SK-N-SH (cell line): ENCODE results near the gene STIP1. TPM values are rescaled to one million over a fixed set of nuclear protein-coding genes. Genes with fewer than 3 reads are reported as not detected.
A peak's percentile ranks its signal among the peaks of the same experiment; 100 is the strongest.

Source experiments
- CTCF ChIA-PET: fragments of 300-600, 350-600 bp; formaldehyde crosslinking; extraction: SDS; loops from one replicate; lab custom pipeline; 2021; lab: Yijun Ruan, JAX
- POLR2A ChIA-PET: fragments of 350-600 bp; sonication (Branson Sonifier 250); formaldehyde crosslinking; extraction: SDS; loops from one replicate; lab custom pipeline; 2020; ENCODE audit warnings: antibody characterized with exemption, inconsistent platforms; lab: Yijun Ruan, JAX
- DNase-seq: peaks from one replicate; pipeline ENCODE4 v3.0.0; 2012
- H2AFZ ChIP-seq: fragments of 200-600 bp; sonication (generic); 2 replicates; pipeline ENCODE4 v1.8.1; 2016; ENCODE audit warnings: antibody characterized with exemption, mild to moderate bottlenecking, low read depth
- H3F3A ChIP-seq: fragments of 200-600 bp; sonication (generic); replicated peaks from 2 replicates; pipeline ENCODE3; 2016; ENCODE audit warnings: antibody characterized with exemption, mild to moderate bottlenecking; ENCODE audit not compliant: insufficient read depth
- H3K27ac ChIP-seq, 2 experiments: fragments of 200-500 bp in 1 of 2; fragments of 200-600 bp in 1 of 2; sonication (Bioruptor generic) in 1 of 2; sonication (generic), shearing (Covaris generic) in 1 of 2; 2 replicates each; pipeline versions ENCODE4 v1.5.1 to v1.6.1; 2014 to 2016; ENCODE audit warnings: low read depth in 2 of 2, inconsistent platforms in 1 of 2, low read length in 1 of 2, mild to moderate bottlenecking in 1 of 2, mixed read lengths in 1 of 2
- H3K27me3 ChIP-seq: fragments of 200-600 bp; sonication (generic), shearing (Covaris generic); 2 replicates; pipeline ENCODE4 v1.6.1; 2016; ENCODE audit warnings: mixed run types; ENCODE audit not compliant: insufficient read depth
- H3K36me3 ChIP-seq, 2 experiments: fragments of 200-500 bp in 1 of 2; fragments of 200-600 bp in 1 of 2; sonication (Bioruptor generic) in 1 of 2; sonication (generic) in 1 of 2; replicated peaks in 1 of 2; 2 replicates each; pipeline versions ENCODE3 to v1.5.1; 2014 to 2016; ENCODE audit warnings: low read length in 1 of 2, mild to moderate bottlenecking in 1 of 2; ENCODE audit not compliant: insufficient read depth in 2 of 2, control insufficient read depth in 1 of 2
- H3K4me1 ChIP-seq, 2 experiments: fragments of 200-500 bp in 1 of 2; fragments of 200-600 bp in 1 of 2; sonication (Bioruptor generic) in 1 of 2; sonication (generic), shearing (Covaris generic) in 1 of 2; 2 replicates each; pipeline versions ENCODE4 v1.5.1 to v1.6.1; 2014 to 2016; ENCODE audit warnings: low read depth in 1 of 2, low read length in 1 of 2, mixed run types in 1 of 2; ENCODE audit not compliant: insufficient read depth in 2 of 2, control insufficient read depth in 1 of 2
- H3K4me2 ChIP-seq: fragments of 200-600 bp; sonication (generic), shearing (Covaris generic); 2 replicates; pipeline ENCODE4 v1.6.1; 2017; ENCODE audit warnings: mixed run types
- H3K4me3 ChIP-seq, 2 experiments: fragments of 200-500 bp in 1 of 2; fragments of 200-600 bp in 1 of 2; sonication (Bioruptor generic) in 1 of 2; sonication (generic), shearing (Covaris generic) in 1 of 2; 2 replicates each; pipeline versions ENCODE4 v1.5.1 to v1.8.1; 2014 to 2016; ENCODE audit warnings: low read depth in 2 of 2, inconsistent platforms in 1 of 2, low read length in 1 of 2, mild to moderate bottlenecking in 1 of 2, mixed read lengths in 1 of 2, moderate library complexity in 1 of 2
- H3K79me2 ChIP-seq: fragments of 200-600 bp; sonication (generic); 2 replicates; pipeline ENCODE4 v1.8.1; 2017; ENCODE audit warnings: mild to moderate bottlenecking; ENCODE audit not compliant: insufficient read depth
- H3K9ac ChIP-seq: fragments of 200-600 bp; sonication (generic); 2 replicates; pipeline ENCODE4 v1.6.1; 2017; ENCODE audit warnings: mixed run types
- H3K9me2 ChIP-seq: fragments of 200-600 bp; sonication (generic); 2 replicates; pipeline ENCODE4 v1.6.1; 2017; ENCODE audit warnings: mixed run types
- H3K9me3 ChIP-seq: fragments of 200-600 bp; sonication (generic); 2 replicates; pipeline ENCODE4 v1.6.1; 2017; ENCODE audit warnings: mixed run types, mild to moderate bottlenecking, moderate library complexity
- H4K20me1 ChIP-seq: fragments of 200-600 bp; sonication (generic); 2 replicates; pipeline ENCODE4 v1.6.1; 2017; ENCODE audit warnings: mild to moderate bottlenecking, mixed run types; ENCODE audit not compliant: insufficient read depth
- FOSL2 ChIP-seq: IDR thresholded peaks from 2 replicates; pipeline ENCODE4 v1.4.0; 2012; ENCODE audit warnings: low read depth, mild to moderate bottlenecking, moderate library complexity, borderline replicate concordance
- FOXM1 ChIP-seq: IDR thresholded peaks from 2 replicates; pipeline ENCODE4 v1.4.0; 2012; ENCODE audit warnings: low read depth, mild to moderate bottlenecking
- MEF2A ChIP-seq: IDR thresholded peaks from 2 replicates; pipeline ENCODE4 v1.4.0; 2012; ENCODE audit warnings: low read depth, borderline replicate concordance
- NFIC ChIP-seq: IDR thresholded peaks from 2 replicates; pipeline ENCODE4 v1.4.0; 2012; ENCODE audit warnings: borderline replicate concordance
- POLR2AphosphoS5 ChIP-seq: IDR thresholded peaks from 2 replicates; pipeline ENCODE4 v1.6.1; 2012; ENCODE audit warnings: low read depth, low read length
- RAD21 ChIP-seq: IDR thresholded peaks from 2 replicates; pipeline ENCODE4 v1.6.1; 2012; ENCODE audit warnings: mild to moderate bottlenecking, low read length
- RFX5 ChIP-seq: IDR thresholded peaks from 2 replicates; pipeline ENCODE4 v1.6.1; 2012; ENCODE audit warnings: mild to moderate bottlenecking, improper control_type of control experiment, low read length
- SIN3A ChIP-seq: IDR thresholded peaks from 2 replicates; pipeline ENCODE4 v1.6.1; 2012; ENCODE audit warnings: low read depth, mild to moderate bottlenecking, low read length, moderate library complexity, borderline replicate concordance
- TAF1 ChIP-seq: IDR thresholded peaks from 2 replicates; pipeline ENCODE4 v1.6.1; 2012; ENCODE audit warnings: low read depth, mild to moderate bottlenecking, low read length, moderate library complexity, borderline replicate concordance
- TCF12 ChIP-seq: IDR thresholded peaks from 2 replicates; pipeline ENCODE4 v1.4.0; 2012
- TEAD4 ChIP-seq: IDR thresholded peaks from 2 replicates; pipeline ENCODE4 v1.4.0; 2012; ENCODE audit warnings: mild to moderate bottlenecking, borderline replicate concordance; ENCODE audit not compliant: insufficient read depth
- WGBS: methylation state at CpG from one replicate; pipeline ENCODE4 v1.1.6; 2017; ENCODE audit warnings: low lambda C conversion rate; 5-methylcytosine and 5-hydroxymethylcytosine counted together
- polyA plus RNA-seq, 3 experiments: library from polyadenylated mRNA; depleted of rRNA; stranded (reverse); fragments of >200 nt; gene quantifications; 2 replicates each; pipeline ENCODE4 v1.2.3, GENCODE V29; 2012
- TF ChIP-seq, protein P1 (sequence below): fragments of 200-600 bp; sonication (generic); IDR thresholded peaks from 2 replicates; pipeline ENCODE4 v1.6.1; 2017; ENCODE audit warnings: antibody characterized with exemption, mild to moderate bottlenecking, moderate library complexity
- TF ChIP-seq, protein P2 (sequence below): IDR thresholded peaks from 2 replicates; pipeline ENCODE4 v1.4.0; 2012; ENCODE audit warnings: low read depth
- TF ChIP-seq, protein P3 (sequence below): fragments of 150-350 bp; IDR thresholded peaks from 2 replicates; pipeline ENCODE4 v1.6.1; 2016; ENCODE audit warnings: mild to moderate bottlenecking, low read depth, low read length

Gene STIP1
- polyA plus RNA-seq, 1 of the 3 experiments (the other 2 are of a cell fraction) = 163 TPM

DNA sequence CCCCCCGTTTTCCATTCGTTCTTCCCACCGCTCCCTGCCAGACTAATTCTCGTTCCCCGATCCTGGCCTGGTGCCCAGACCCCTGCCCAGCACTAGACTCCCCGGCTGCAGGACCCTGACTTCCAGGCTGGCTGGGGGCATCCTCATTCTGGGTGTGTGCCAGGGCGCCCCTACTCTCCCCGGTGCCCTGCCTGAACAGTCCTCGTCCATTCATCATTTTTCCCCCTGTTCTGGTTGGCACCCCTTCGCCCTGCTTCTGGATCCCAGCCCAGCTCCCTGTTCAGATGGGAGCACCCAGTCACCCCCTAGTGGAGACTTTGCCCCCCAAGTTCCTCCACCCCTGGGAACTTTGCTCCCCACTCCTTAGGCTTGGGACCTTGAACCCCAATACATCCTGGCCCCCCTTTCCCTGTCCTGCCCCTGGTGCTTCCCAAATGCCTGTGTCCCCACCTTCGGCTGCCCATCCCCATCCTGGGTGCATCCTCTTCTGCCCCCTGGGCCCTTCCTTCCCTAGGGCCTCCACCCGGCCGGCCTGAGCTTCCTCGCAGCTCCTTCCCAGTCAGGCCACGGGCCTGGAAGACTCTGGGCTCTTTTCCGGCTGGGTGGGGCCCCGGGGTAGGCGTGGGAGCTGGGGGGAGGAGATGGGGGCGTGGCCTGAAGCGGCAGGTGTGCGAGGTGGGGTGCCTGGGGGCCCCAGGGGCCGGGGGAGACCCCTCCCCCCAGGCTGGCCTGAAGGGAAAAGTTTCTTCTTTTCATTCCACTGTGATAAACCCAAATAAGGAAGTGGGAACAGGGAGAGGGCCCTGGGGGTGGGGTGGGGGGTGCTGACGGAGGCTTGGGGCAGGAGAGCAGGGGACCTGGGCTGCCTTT lies 66.3 kb downstream of the STIP1 start:
- Histone ChIP-seq H4K20me1 (peaks cover 14% of the 10 kb centered on the region), H3K4me3 (peak overlapping the region; percentile 88 to 90), H3K9me3 (no peaks in the 10 kb centered on the region), H3K27ac (peak overlapping the region; percentile 32 to 70), H3K36me3 (peaks cover 10 to 24% of the 10 kb centered on the region in 2 experiments), H3K9ac (peak overlapping the region; percentile 82), H2AFZ (0 out of 2 replicates have a peak overlapping the region, but pooled peaks have one; percentile 51), H3K9me2 (no peaks in the 10 kb centered on the region), H3K4me1 (peaks cover 10 to 30% of the 10 kb centered on the region in 2 experiments; a peak in 2 of 4 replicates), H3K79me2 (peaks cover 30% of the 10 kb centered on the region), H3K4me2 (peak overlapping the region; percentile 96), H3F3A (peaks cover 3% of the 10 kb centered on the region), H3K27me3 (no peaks in the 10 kb centered on the region)
- POLR2A ChIA-PET = interaction anchor here (0.5 to 12.4 kb wide), 7 partner anchors 9 to 58 kb away, joined by 3 to 112 read pairs (median 4); no protein-coding TSS in a partner anchor
- CTCF ChIA-PET = interaction anchor here (0.6 to 4.6 kb wide), 23 partner anchors 10 to 1460 kb away, joined by 3 to 119 read pairs (median 5); partner anchors contain the start of genes BAD, ESRRA, FKBP2 and GPR137
- WGBS = 12% methylated on average over 22 of the region's 23 CpGs
- TF ChIP-seq TAF1 (peak; percentile 41; the same call in 1 of the 2 replicates), MEF2A (no peak), POLR2AphosphoS5 (peak; percentile 56; the same call in 1 of the 2 replicates), NFIC (peak; percentile 41), RAD21 (peak; percentile 19; the same call in 1 of the 2 replicates), FOXM1 (no peak), SIN3A (no peak)
- TF ChIP-seq, protein P1, sequence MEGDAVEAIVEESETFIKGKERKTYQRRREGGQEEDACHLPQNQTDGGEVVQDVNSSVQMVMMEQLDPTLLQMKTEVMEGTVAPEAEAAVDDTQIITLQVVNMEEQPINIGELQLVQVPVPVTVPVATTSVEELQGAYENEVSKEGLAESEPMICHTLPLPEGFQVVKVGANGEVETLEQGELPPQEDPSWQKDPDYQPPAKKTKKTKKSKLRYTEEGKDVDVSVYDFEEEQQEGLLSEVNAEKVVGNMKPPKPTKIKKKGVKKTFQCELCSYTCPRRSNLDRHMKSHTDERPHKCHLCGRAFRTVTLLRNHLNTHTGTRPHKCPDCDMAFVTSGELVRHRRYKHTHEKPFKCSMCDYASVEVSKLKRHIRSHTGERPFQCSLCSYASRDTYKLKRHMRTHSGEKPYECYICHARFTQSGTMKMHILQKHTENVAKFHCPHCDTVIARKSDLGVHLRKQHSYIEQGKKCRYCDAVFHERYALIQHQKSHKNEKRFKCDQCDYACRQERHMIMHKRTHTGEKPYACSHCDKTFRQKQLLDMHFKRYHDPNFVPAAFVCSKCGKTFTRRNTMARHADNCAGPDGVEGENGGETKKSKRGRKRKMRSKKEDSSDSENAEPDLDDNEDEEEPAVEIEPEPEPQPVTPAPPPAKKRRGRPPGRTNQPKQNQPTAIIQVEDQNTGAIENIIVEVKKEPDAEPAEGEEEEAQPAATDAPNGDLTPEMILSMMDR = peak; percentile 62
- TF ChIP-seq, protein P2, sequence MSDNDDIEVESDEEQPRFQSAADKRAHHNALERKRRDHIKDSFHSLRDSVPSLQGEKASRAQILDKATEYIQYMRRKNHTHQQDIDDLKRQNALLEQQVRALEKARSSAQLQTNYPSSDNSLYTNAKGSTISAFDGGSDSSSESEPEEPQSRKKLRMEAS = peak; percentile 49; the same call in 1 of the 2 replicates
- peak; percentile 75 for DNase-seq

DNA sequence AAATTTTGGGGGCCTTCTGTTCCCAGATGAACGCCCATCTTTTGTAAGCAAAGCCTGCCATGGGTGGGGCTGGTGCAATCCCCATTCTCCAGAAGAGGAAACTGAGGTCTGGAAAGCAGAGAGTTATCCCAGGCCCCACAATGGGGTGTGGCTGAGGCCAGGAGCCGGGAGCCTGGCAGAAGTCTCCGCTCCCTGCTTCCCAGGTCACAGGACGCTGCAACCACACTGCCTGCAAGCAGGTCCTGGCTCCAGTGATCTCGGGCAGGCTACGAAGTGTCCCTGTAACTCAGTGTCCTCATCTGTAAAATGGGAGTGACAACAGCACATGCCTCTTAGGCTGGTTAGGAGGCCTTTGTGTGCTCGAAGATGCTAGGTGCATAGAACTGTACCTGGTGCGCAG lies 67.1 kb downstream of the STIP1 start:
- H3K4me1 ChIP-seq = peaks cover 10 to 25% of the 10 kb centered on the region in 2 experiments; a peak in 2 of 4 replicates
- H3K27ac ChIP-seq = no peak overlapping the region; a peak in 1 of 4 replicates
- no peaks in the 10 kb centered on the region for H3K9me2 ChIP-seq
- H3K9me3 ChIP-seq = no peaks in the 10 kb centered on the region
- peaks cover 3% of the 10 kb centered on the region for H3F3A ChIP-seq
- TF ChIP-seq, protein P3, sequence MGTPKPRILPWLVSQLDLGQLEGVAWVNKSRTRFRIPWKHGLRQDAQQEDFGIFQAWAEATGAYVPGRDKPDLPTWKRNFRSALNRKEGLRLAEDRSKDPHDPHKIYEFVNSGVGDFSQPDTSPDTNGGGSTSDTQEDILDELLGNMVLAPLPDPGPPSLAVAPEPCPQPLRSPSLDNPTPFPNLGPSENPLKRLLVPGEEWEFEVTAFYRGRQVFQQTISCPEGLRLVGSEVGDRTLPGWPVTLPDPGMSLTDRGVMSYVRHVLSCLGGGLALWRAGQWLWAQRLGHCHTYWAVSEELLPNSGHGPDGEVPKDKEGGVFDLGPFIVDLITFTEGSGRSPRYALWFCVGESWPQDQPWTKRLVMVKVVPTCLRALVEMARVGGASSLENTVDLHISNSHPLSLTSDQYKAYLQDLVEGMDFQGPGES = no peak
- TF ChIP-seq TAF1 (no peak), FOSL2 (no peak), TCF12 (no peak), RFX5 (no peak), TEAD4 (no peak)
- peaks cover 10 to 24% of the 10 kb centered on the region in 2 experiments for H3K36me3 ChIP-seq
- H2AFZ ChIP-seq = no peak overlapping the region
- ChIA-PET CTCF (interaction anchor here (1.4 to 4.6 kb wide), 7 partner anchors 10 to 50 kb away, joined by 4 to 119 read pairs (median 17); partner anchors contain the start of genes BAD, ESRRA, GPR137 and VEGFB), POLR2A (interaction anchor here (0.9 to 12.4 kb wide), 3 partner anchors 9 to 17 kb away, joined by 3 to 112 read pairs (median 34); no protein-coding TSS in a partner anchor)
- peak overlapping the region; percentile 88 to 90; a peak in 2 of 4 replicates for H3K4me3 ChIP-seq
- H3K4me2 ChIP-seq = peak overlapping the region; percentile 96
- peaks cover 30% of the 10 kb centered on the region for H3K79me2 ChIP-seq
- H3K27me3 ChIP-seq = no peaks in the 10 kb centered on the region
- H3K9ac ChIP-seq = no peak overlapping the region; the same call in 1 of the 2 replicates
- WGBS = 85% methylated on average over 7 of the region's 8 CpGs
- DNase-seq = no peak
- peaks cover 14% of the 10 kb centered on the region for H4K20me1 ChIP-seq
